Epidermal melanocyte (primary cell): Measurements from ENCODE around the gene PTPRN2.
"Not testable (repeated sequence)": the region's sequence is repeated elsewhere in the genome, so short reads cannot be mapped to it uniquely, and the experiment has no call there.

Experiments
- DNase-seq: peaks from one replicate; pipeline ENCODE4 v3.0.0; 2011; ENCODE audit warnings: low spot score; ENCODE audit not compliant: insufficient read length

Gene PTPRN2

DNA sequence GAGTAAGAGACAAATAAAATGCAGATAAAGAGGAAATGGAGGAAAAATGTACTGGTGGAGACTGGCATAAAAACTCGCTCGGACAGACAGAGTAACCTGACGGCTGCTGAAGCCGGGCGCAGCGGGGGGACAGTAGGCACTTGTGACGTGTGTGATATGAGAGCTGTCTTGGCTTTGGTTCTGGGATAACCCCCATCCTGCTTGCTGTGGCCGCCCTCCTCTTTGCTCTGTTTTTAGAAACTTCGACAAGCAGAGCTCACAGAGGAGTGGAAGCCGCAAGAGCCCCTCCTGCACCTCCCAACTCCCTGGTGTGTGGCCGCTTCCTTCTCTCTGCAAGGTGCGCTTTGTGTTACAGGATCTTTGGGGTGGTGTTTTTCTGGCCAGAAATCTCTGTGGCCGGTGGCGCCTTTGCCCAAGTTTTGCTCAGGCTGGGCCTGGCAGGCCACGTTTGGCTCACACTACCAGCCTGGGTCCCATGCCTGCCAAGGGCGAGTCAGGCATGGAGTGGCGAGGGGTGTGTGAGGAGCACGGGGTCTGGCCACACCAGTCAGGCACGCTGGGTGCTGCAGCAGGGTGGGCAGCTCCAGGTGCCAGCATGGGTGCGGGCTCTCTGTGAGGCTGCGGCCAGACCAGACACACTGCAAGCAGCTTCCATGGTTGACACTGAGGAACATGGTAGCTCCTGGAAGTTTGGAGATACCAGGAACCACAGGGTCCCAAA lies 982.8 kb downstream of the PTPRN2 start:
- no peak for DNase-seq

DNA sequence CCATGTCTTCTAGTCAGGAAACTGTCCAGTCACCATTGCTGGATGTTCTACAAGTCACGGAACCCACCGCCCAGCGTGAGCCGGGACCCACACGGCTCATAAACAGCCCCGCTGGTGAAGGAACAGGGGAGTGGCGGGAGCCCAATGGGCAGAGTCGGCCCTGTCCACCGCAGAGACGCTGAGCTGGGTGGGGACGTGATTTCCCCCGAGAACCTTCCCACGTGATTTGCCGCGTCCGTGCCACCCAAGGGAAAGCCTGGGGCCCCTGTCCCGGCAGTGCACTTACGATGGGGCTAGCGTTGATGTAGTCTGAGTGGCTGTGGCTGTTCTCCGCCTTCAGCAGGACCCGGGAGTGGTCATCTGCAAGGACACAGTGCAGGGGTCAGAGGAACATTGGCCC lies 983.9 kb downstream of the PTPRN2 start:
- no peak for DNase-seq

DNA sequence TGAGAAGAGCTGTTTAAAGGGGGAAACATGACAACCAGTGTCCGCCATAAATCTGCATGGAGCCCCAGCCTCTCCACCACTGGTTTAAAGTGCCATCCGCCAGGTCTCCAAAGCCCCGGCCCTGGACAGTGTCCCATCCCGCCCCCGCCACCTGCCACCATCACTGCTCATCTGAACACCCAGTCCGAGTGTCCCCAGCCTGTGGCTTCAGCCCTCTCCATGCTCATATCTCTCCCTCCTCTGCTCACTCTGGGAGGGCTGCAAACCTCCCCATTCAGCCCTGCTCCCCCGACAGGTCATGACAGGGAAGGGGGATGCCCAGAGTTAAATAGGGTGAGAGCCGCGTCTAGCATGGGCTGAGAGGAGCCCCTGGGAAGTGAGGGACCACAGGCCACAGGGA lies 984.6 kb downstream of the PTPRN2 start:
- DNase-seq = no peak

DNA sequence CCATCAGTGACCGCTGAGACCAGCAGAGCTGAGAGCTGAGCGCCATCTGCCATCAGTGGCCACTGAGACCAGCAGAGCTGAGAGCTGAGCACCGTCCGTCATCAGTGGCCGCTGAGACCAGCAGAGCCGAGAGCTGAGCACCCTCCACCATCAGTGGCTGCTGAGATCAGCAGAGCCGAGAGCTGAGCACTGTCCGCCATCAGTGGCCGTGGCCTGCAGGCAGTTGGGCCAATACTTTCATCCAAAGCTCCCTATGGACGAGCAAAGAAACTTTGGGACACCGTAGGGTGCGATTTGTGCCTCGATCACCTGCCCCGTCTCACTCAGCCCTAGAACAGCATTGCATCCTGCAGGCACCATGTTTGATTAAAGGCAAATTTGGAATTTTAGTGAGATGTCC lies 985.0 kb downstream of the PTPRN2 start:
- DNase-seq = no peak

DNA sequence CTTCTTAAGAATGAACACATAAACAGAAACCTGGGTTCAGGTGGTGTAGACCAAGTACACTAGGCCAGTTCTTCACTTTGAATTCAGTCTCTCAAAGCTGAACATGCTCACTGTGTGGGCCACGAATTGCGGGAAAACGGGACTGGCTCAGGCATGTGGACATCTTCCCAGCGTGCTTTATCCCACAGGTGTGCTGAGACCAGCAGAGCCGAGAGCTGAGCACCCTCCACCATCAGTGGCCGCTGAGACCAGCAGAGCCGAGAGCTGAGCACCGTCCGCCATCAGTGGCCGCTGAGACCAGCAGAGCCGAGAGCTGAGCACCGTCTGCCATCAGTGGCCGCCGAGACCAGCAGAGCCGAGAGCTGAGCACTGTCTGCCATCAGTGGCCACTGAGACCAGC lies 985.5 kb downstream of the PTPRN2 start:
- DNase-seq = no peak

DNA sequence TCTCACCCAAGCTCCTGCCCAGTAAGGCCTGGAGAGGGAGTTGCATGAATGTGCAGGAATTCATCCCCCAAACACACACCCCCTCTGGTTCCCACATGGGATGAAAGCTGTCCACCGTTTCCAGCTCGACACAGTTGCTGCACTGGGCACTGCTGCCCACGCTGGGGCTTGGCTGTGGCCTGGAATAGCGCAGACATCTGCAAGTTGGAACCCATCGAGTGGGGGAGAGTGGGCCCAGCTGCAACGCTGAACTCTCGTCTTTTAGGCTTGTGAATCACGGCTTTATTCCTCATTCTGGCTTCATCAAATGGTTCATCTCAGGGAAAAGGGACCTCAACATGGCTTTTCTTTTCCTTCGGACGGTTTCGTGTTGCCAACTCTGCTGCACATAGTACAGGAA lies 986.1 kb downstream of the PTPRN2 start:
- no peak for DNase-seq

DNA sequence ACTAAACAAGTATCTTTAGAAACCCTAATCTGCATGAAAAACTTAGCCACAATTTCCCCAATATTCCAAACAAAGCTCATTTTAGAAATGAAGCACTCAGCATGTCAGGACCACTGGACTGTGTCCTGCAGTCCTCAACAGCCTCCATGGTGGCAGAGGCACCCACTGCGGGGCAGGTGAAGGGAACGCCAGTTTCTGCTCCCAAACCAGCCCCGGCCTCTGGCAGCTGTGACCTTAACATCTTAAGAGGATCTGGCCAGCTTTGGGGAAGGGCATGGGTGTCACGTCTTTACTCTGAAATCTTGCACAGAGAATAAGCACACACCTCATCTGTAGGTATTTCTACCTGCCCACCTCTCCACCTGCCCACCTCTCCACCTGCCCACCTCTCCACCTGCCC lies 988.1 kb downstream of the PTPRN2 start:
- no peak for DNase-seq

DNA sequence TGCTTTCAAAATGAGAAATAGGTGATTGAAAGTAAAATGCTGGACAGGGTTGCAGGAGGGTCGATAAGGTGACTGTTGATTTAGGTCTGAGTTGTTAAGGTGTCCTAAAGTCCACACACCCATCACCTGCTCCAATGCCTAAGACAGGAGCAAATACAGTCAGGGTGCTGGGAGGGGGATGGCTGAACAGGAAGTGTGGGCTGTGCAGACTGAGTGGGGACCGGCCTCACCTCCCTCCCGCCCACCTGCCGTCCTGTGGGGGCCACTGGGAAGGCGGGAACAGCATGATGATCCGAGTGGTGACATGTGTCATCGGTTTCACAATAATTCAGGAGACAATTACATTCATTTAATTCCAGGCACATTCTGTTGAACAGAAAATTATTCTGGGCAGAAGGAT lies 990.1 kb downstream of the PTPRN2 start:
- DNase-seq = no peak

DNA sequence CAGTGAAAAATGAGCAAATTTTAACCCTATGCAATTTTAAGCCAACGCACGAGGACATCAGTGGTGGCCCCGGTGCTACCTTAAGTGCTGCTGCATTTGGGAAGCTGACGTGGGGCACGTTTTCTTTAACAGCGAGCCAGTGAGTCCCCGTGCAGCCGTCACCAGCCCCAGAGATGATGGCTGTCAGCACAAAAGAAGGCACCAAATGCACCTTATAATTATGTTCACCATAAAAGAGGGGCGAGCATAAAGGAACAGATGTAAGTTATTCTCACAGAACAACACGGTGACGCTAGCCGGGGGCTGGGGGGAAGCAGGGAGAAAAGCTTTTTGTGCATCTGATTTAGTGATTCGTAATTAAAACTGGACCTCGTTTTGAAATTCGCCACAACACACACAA lies 990.7 kb downstream of the PTPRN2 start:
- DNase-seq = no peak

DNA sequence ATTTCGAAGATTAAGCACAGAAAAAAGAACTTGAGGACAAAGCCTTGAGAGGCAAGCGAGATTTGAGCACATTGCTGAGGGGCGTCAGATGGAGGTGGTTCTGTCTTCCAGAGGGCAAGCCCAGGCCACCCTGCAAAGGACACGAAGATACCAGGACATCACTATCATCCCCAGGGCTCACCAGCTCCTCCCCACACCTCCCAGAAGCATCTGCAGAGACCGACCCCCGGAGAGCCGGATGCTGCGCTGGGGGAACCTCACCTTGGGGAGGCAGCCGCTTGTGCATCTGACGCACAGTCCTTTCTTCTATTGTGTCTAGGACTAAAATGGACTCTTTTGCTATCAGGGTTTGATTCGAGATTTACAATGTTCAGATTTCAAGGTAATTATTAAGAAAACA lies 991.2 kb downstream of the PTPRN2 start:
- no peak for DNase-seq

DNA sequence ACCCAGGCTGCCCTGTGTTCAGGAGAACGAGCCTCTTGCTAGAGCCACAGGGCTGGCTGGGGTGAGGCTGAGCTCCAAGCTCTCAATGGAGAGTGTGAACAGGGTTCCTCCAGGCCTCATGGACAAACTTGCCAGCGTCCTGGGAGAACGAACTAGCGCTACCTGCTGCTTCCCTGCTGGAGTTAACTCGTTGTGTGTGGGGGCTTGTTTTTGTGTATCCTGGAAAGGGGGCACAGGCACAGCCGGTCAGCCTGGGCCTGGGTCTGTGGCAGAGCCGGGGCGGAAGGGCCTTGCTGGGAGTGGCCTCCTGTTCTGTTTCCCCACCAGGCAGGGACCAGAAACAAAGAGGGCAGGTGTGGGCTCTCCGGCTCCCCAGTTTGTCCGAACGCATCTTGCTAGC lies 991.6 kb downstream of the PTPRN2 start:
- DNase-seq = no peak

DNA sequence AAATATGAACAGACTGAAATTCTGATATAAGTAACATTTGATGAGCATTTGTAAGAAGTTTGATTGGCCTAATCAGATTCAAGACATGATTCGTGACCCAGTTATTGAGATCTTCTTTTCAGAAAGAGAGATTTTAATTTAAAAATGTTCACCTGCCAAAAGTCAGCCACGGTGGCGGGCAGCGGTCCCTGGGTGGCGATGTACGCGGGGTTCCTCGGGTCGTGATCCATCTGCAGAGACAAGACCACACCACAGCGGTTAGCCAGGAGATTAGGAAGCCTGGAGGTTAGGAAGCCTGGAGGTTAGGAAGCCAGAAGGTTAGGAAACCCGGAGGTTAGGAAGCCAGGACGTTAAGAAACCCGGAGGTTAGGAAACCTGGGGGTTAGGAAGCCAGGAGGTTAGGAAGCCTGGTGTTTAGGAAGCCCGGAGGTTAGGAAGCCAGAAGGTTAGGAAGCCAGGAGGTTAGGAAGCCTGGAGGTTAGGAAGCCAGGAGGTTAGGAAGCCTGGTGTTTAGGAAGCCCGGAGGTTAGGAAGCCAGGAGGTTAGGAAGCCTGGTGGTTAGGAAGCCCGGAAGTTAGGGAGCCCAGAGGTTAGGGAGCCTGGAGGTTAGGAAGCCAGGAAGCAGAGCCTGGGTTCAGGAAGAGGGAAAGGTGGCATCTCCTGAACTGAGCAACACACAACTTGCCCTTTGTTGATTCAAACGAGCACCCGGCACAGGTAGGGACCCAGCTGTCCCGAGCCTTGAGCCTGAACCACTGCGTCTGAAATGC lies 992.4 kb downstream of the PTPRN2 start:
- DNase-seq = no peak

DNA sequence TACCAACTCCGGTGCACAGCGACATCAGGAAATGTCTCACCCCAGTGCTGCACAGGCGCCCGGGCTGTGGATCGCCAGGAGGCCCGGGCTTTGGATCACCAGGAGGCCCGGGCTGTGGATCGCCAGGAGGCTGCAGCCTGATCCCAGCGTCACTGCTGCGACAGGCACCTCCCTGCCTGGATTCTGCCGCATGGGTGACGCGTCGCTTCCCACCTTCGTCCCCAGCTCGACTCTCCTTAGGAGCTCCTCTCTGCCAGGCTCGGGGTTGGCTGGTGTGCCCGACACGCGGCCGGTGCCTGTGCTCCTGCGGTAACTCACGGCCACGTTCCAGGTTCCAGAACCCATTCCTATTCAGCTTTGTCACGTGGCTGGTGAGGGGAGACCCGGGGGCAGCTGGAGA lies 993.3 kb downstream of the PTPRN2 start:
- no peak for DNase-seq

DNA sequence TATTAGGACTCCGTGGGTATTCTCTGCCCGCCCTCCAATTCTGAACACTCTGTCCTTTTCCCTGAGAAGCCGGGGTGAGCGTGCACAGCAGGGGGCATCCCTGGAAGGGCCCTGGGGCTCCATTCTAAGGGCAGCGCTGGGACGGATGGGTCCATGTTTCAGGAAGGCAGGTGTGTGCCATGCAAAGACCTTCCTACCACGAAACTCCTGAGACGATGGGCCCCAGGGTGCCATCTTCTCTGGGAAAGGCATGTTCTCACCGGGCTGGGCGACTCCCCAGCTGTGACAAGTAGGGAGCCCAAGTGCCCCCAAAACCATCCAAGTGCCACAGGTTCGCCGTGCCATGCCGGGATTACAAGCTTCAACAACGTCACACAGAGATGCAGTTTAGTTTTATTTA lies 994.1 kb downstream of the PTPRN2 start:
- DNase-seq = no peak

DNA sequence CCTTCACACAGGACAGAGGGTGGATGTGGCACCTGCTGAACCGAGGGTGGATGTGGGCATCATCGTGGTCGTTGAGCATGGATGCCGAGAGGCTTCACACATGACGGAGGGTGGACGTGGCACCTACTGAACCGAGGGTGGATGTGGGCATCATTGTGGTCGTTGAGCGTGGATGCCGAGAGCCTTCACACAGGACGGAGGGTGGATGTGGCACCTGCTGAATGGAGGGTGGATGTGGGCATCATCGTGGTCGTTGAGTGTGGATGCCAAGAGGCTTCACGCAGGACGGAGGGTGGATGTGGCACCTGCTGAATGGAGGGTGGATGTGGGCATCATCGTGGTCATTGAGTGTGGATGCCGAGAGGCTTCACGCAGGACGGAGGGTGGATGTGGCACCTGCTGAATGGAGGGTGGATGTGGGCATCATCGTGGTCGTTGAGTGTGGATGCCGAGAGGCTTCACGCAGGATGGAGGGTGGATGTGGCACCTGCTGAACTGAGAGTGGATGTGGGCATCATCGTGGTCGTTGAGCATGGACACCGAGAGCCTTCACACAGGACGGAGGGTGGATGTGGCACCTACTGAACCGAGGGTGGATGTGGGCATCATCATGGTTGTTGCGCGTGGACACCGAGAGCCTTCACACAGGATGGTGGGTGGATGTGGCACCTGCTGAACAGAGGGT lies 994.8 kb downstream of the PTPRN2 start:
- not testable (repeated sequence) for DNase-seq

DNA sequence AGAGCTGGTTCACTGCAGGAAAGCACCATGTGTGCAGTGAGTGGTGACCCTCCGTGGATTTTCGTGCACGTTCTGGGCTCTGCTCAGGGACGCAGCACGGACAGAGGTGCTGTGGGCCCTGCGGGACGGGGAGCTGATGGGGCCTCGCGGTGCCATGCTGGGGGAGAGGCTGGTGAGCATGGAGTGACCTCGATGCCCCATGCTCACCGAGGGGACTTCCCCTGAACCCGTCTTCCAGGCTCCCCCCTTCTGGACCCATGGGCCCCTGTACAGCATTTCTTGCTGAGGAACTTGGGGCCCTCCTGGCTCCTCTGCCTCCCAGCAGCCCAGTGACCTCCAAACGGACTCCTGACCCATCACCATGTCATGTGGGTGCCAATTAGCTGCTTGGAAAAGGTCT lies 997.1 kb downstream of the PTPRN2 start:
- no peak for DNase-seq

DNA sequence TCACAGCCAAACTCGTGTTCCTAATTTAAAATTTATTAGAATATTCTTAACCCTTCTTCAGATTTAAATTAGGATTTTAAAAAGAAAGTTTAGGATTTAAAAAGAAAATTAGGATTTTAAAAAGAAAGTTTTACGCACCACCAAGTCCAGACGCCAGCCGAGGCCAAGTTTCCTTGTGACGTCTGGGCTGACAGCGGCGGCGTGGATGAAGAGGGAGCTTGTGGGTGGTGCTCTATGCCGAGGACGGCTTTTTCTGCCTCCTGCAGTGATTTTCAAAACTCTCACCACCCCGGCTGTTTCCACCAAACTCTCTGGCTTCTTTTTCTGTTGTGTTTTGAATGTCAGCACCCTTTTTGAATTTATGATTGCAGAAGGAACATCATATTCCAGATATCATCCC lies 997.9 kb downstream of the PTPRN2 start:
- DNase-seq = no peak

DNA sequence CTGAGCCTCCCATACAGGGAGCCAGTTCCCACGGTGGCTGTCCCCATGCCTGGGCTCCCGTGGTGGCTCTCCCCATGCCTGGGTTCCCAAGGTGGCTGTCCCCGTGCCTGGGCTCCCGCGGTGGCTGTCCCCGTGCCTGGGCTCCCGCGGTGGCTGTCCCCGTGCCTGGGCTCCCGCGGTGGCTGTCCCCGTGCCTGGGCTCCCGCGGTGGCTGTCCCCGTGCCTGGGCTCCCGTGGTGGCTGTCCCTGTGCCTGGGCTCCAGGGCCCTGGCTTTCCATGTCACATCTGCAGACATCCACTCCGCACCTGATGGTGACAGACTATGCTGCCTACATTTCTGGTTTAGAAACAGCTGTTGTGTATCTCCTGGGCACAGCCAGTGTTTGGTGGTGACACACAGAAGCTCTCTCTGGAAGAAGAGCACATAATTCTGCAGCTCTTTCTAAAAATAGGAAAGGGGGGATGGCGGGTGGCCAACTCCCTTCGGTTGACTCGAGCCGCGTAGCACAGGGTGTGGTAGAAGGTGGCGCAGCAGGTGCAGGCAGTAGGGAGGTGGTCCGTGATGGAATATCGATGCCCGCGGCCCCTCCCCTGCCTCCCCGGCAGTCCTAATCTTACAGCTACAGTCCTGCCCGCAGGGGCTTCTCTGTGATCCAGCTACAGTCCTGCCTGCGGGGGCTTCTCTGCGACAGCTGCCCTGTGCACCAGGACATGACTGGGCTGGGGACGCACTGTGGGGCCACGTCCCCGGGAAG lies 999.6 kb downstream of the PTPRN2 start:
- DNase-seq = no peak

DNA sequence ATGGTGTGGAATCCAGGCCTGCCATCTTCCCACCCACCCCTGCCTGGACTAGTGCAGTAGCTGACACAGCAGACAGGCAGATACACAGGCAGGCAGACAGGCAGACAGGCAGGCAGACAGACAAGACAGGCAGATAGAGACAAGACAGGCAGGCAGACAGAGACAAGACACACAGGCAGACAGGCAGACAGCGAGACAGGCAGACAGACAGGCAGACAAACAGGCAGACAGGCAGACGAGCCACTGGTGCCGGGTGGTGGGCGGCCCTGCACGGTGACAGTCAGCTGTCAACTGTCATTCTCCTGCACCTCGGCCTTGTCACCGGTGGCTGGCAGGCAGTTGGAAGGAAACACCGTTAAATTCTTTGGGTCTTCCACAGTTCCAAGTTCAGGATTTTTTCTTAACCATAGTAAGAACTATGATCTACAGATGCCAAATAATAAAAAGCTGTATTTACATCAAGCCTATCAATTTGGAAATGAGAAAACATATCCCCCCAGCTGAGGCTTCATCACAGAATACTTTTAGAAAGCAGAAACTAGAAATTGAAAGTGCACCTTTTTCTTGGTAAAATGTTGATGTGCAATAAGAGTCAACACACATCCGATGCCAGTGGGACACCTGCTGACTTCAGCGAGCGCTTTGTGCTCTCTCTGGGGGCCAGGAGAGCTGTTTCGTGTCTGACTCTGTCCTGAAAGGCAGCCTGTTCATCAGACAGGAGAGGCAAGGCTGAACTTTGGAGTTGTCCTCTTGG lies 1000.4 kb downstream of the PTPRN2 start:
- DNase-seq = no peak

DNA sequence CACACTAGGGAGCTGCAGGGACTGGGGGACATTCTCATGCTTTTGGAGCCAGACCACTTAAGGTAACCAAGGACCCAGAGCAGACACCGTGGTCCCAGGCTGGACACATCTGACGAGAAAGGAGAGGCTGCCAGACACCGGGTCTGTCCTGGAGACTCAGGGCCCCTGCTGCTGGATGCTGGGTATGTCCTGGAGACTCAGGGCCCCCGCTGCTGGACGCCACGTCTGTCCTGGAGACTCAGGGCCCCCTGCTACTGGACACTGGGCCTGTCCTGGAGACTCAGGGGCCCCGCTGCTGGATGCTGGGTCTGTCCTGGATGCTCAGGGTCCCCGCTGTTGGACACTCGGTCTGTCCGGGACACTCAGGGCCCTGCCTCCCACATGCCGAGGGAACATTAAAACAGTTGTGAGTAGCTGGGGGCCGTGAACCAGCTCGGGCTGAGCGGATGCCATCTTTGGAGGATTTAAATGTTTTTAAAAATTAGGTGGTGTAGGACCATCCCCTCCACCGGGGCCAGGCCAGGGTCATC lies 1001.1 kb downstream of the PTPRN2 start:
- DNase-seq = no peak
